HL-60 (cell line): ENCODE results near the gene CDH22.

ENCODE experiments used
- CTCF ChIP-seq: IDR thresholded peaks from one replicate; pipeline ENCODE4 v1.5.1; 2011; ENCODE audit warnings: low read length, control low read depth, inconsistent platforms; ENCODE audit not compliant: insufficient read depth
- GABPA ChIP-seq: IDR thresholded peaks from 2 replicates; pipeline ENCODE4 v1.6.1; 2012; ENCODE audit warnings: low read depth
- POLR2AphosphoS5 ChIP-seq: IDR thresholded peaks from 2 replicates; pipeline ENCODE4 v1.6.1; 2012; ENCODE audit warnings: low read depth
- REST ChIP-seq: IDR thresholded peaks from 2 replicates; pipeline ENCODE4 v1.6.1; 2012; ENCODE audit warnings: low read depth; ENCODE audit not compliant: insufficient replicate concordance

- TF ChIP-seq CTCF (no peak), REST (no peak), GABPA (no peak), POLR2AphosphoS5 (no peak)
These were observed 52.0 kb downstream of the CDH22 start for GRCh38 chr20:46256293-46256692.
